ENCODE results near the gene COX6A2. TPM values are rescaled to one million over a fixed set of nuclear protein-coding genes. Genes with fewer than 3 reads are reported as not detected.
"Not testable (repeated sequence)": the region's sequence is repeated elsewhere in the genome, so short reads cannot be mapped to it uniquely, and the experiment has no call there.

Gene COX6A2
- total RNA-seq, 1 experiment from 2014 or later: not detected

- no peak overlapping the region for H2AFZ ChIP-seq (ENCODE audit: low read length)
- H3K9me2 ChIP-seq (replicated peaks; ENCODE audit: insufficient read depth, low read length): no peaks in the 10 kb centered on the region
- no peak overlapping the region for H3K4me3 ChIP-seq (ENCODE audit: low read length)
- peaks cover 12% of the 10 kb centered on the region; the same call in 1 of the 2 replicates for H4K20me1 ChIP-seq (ENCODE audit: insufficient read depth, low read depth, low read length)
- no peak overlapping the region for H3K9ac ChIP-seq (ENCODE audit: low read length)
- H3K4me2 ChIP-seq (ENCODE audit: low read depth, low read length, poor library complexity, severe bottlenecking): no peak overlapping the region
- no peaks in the 10 kb centered on the region for H3K9me3 ChIP-seq (ENCODE audit: low read length)
- no peak for DNase-seq
- no peaks in the 10 kb centered on the region for H3K36me3 ChIP-seq (ENCODE audit: insufficient read depth, low read length)
- no peaks in the 10 kb centered on the region for H3K79me2 ChIP-seq (ENCODE audit: low read length)
- no peaks in the 10 kb centered on the region for H3K4me1 ChIP-seq (ENCODE audit: low read length)
- H3K27ac ChIP-seq (ENCODE audit: low read length): no peak overlapping the region
- no peaks in the 10 kb centered on the region for H3K27me3 ChIP-seq (ENCODE audit: low read length)
These were observed 23.0 kb upstream of the COX6A2 start for GRCh38 chr16:31451201-31451600.

DNA sequence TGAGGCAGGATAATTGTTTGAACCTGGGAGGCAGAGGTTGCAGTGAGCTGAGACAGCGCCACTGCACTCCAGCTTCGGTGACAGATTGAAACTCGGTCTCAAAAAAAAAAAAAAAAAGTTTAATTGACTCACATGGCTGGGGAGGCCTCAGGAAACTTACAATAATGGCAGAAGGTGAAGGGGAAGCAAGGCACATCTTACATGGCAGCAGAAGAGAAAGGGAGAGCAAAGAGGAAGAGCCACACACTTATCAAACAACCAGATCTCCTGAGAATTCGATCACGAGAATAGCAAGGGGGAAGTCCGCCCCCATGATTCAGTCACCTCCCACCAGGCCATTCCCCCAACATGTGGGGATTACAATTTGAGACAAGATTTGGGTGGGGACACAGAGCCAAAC is 17.8 kb upstream of the COX6A2 start:
- not testable (repeated sequence) for H3K4me3 ChIP-seq (ENCODE audit: low read length); DNase-seq; H4K20me1 ChIP-seq (ENCODE audit: insufficient read depth, low read depth, low read length); H3K79me2 ChIP-seq (ENCODE audit: low read length); H3K9ac ChIP-seq (ENCODE audit: low read length); H3K27me3 ChIP-seq (ENCODE audit: low read length); H3K36me3 ChIP-seq (ENCODE audit: insufficient read depth, low read length); H2AFZ ChIP-seq (ENCODE audit: low read length); H3K4me1 ChIP-seq (ENCODE audit: low read length); H3K27ac ChIP-seq (ENCODE audit: low read length); H3K9me2 ChIP-seq (replicated peaks; ENCODE audit: insufficient read depth, low read length); H3K9me3 ChIP-seq (ENCODE audit: low read length); H3K4me2 ChIP-seq (ENCODE audit: low read depth, low read length, poor library complexity, severe bottlenecking)

- no peak overlapping the region for H3K9ac ChIP-seq (ENCODE audit: low read length)
- H3K4me2 ChIP-seq (ENCODE audit: low read depth, low read length, poor library complexity, severe bottlenecking): no peak overlapping the region
These were observed 13.8 kb upstream of the COX6A2 start for GRCh38 chr16:31441956-31442355.

DNA sequence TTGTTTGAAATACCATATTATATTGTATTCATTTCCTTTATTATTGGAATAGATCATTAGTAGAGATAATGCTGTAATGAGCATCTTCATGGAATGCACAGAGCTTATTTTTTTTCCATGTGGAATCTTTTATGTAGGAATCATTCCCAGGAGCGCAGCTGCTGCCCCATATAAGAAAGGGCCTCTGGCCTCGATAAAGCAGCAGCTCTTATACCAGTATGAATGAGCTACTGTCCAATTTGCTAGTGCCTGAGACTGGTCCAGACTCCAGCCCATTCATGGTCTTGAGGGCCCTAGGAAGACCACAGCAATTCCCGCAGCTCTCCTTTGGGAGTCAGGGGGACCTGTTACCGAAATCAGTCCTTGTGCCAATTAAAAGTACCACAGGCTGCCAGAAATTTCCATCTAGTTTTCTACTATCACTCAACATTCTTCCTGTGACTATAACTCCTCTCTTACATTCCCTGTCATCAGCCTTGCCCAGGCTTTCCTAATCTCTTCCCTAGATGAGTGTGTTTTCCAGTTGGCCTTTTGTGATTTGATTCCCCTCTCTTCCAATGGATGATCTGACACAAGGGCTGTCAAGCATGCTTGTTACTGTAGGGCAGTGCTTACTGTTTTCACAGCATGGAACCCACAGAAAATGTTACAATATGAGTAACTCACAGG is 12.5 kb upstream of the COX6A2 start:
- Histone ChIP-seq H3K27ac (ENCODE audit: low read length) (no peak overlapping the region), H3K9ac (ENCODE audit: low read length) (no peak overlapping the region), H3K9me2 (replicated peaks; ENCODE audit: insufficient read depth, low read length) (no peaks in the 10 kb centered on the region), H3K4me3 (ENCODE audit: low read length) (no peak overlapping the region), H3K4me2 (ENCODE audit: low read depth, low read length, poor library complexity, severe bottlenecking) (no peak overlapping the region), H3K4me1 (ENCODE audit: low read length) (peaks cover 29% of the 10 kb centered on the region), H4K20me1 (ENCODE audit: insufficient read depth, low read depth, low read length) (no peaks in the 10 kb centered on the region), H3K36me3 (ENCODE audit: insufficient read depth, low read length) (no peaks in the 10 kb centered on the region), H3K27me3 (ENCODE audit: low read length) (no peaks in the 10 kb centered on the region), H3K79me2 (ENCODE audit: low read length) (no peaks in the 10 kb centered on the region), H2AFZ (ENCODE audit: low read length) (no peak overlapping the region), H3K9me3 (ENCODE audit: low read length) (no peaks in the 10 kb centered on the region)
- DNase-seq: no peak

More at GRCh38 chr16:31441956-31442355, 13.8 kb upstream of the COX6A2 start:
- Histone ChIP-seq H3K36me3 (ENCODE audit: insufficient read depth, low read length) (no peaks in the 10 kb centered on the region), H3K9me3 (ENCODE audit: low read length) (no peaks in the 10 kb centered on the region), H3K79me2 (ENCODE audit: low read length) (no peaks in the 10 kb centered on the region), H2AFZ (ENCODE audit: low read length) (no peak overlapping the region), H3K4me3 (ENCODE audit: low read length) (no peak overlapping the region), H3K4me1 (ENCODE audit: low read length) (peaks cover 29% of the 10 kb centered on the region), H3K9me2 (replicated peaks; ENCODE audit: insufficient read depth, low read length) (no peaks in the 10 kb centered on the region), H4K20me1 (ENCODE audit: insufficient read depth, low read depth, low read length) (no peaks in the 10 kb centered on the region), H3K27me3 (ENCODE audit: low read length) (no peaks in the 10 kb centered on the region), H3K27ac (ENCODE audit: low read length) (no peak overlapping the region)
- no peak for DNase-seq

DNA sequence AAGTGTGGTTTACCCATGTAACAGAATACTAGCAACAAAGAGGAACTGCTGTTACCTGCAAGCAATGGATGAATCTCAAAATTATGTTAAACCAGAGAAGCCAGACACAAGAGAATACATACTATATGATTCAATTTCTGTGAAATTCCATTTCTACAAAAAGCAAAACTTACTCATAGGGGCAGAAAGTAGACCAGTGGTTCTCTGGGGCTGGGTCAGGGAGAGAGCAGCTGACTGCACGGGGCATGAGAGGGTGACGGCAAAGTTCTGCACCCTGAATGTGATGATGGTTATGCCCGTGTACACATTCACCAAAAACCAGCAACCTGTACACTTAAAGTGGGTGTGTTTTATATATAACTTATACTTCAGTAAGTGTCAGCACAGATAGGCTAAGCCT is 11.4 kb upstream of the COX6A2 start:
- Histone ChIP-seq H3K4me1 (ENCODE audit: low read length) (peaks cover 29% of the 10 kb centered on the region), H3K9me3 (ENCODE audit: low read length) (no peaks in the 10 kb centered on the region), H4K20me1 (ENCODE audit: insufficient read depth, low read depth, low read length) (no peaks in the 10 kb centered on the region), H3K36me3 (ENCODE audit: insufficient read depth, low read length) (no peaks in the 10 kb centered on the region), H3K9ac (ENCODE audit: low read length) (peak overlapping the region; percentile 39), H3K4me3 (ENCODE audit: low read length) (peak overlapping the region; percentile 22; the same call in 1 of the 2 replicates), H3K9me2 (replicated peaks; ENCODE audit: insufficient read depth, low read length) (no peaks in the 10 kb centered on the region), H3K79me2 (ENCODE audit: low read length) (no peaks in the 10 kb centered on the region), H3K27ac (ENCODE audit: low read length) (0 out of 2 replicates have a peak overlapping the region, but pooled peaks have one; percentile 16), H3K4me2 (ENCODE audit: low read depth, low read length, poor library complexity, severe bottlenecking) (peak overlapping the region; percentile 73), H2AFZ (ENCODE audit: low read length) (peak overlapping the region; percentile 44; the same call in 1 of the 2 replicates), H3K27me3 (ENCODE audit: low read length) (no peaks in the 10 kb centered on the region)
- DNase-seq: peak; percentile 45

GRCh38 chr16:31439023-31439422 is 10.9 kb upstream of the COX6A2 start:
- Histone ChIP-seq H3K27ac (ENCODE audit: low read length) (0 out of 2 replicates have a peak overlapping the region, but pooled peaks have one; percentile 16), H3K4me3 (ENCODE audit: low read length) (peak overlapping the region; percentile 22; the same call in 1 of the 2 replicates), H3K4me2 (ENCODE audit: low read depth, low read length, poor library complexity, severe bottlenecking) (peak overlapping the region; percentile 73), H3K9ac (ENCODE audit: low read length) (peak overlapping the region; percentile 39), H3K4me1 (ENCODE audit: low read length) (peaks cover 29% of the 10 kb centered on the region)
- H3K79me2 ChIP-seq (ENCODE audit: low read length); H3K9me2 ChIP-seq (replicated peaks; ENCODE audit: insufficient read depth, low read length); H3K36me3 ChIP-seq (ENCODE audit: insufficient read depth, low read length); H2AFZ ChIP-seq (ENCODE audit: low read length); H4K20me1 ChIP-seq (ENCODE audit: insufficient read depth, low read depth, low read length); H3K9me3 ChIP-seq (ENCODE audit: low read length); H3K27me3 ChIP-seq (ENCODE audit: low read length): not testable (repeated sequence)
- peak; percentile 78 for DNase-seq

DNA sequence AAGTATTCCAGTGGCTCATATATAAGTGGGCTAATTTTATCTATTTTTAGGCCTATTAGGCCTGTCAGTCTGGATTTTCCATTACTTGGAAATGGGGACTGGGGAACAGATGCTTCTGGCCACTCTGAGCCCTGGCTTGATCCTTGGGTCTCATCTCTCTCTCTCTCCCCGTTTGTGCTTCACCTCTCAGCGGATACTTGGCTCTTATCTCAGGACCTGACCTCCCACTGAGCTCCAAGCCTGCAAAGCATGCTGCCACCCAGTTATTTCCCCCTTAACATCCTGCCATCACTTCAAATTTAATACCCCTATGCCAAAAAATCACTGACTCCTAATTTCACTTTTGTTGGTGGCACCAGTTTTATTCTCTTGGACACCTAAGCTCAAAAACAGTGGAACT is 10.3 kb upstream of the COX6A2 start:
- no peak overlapping the region for H3K4me3 ChIP-seq (ENCODE audit: low read length)
- H3K9me3 ChIP-seq (ENCODE audit: low read length): no peaks in the 10 kb centered on the region
- H2AFZ ChIP-seq (ENCODE audit: low read length): no peak overlapping the region

GRCh38 chr16:31436221-31437045 is 8.3 kb upstream of the COX6A2 start:
- Histone ChIP-seq H3K4me1 (ENCODE audit: low read length) (peaks cover 24% of the 10 kb centered on the region), H3K9me3 (ENCODE audit: low read length) (no peaks in the 10 kb centered on the region), H3K79me2 (ENCODE audit: low read length) (no peaks in the 10 kb centered on the region), H3K36me3 (ENCODE audit: insufficient read depth, low read length) (no peaks in the 10 kb centered on the region), H3K9ac (ENCODE audit: low read length) (no peak overlapping the region), H2AFZ (ENCODE audit: low read length) (no peak overlapping the region), H3K27ac (ENCODE audit: low read length) (no peak overlapping the region), H4K20me1 (ENCODE audit: insufficient read depth, low read depth, low read length) (no peaks in the 10 kb centered on the region), H3K27me3 (ENCODE audit: low read length) (no peaks in the 10 kb centered on the region), H3K4me3 (ENCODE audit: low read length) (no peak overlapping the region), H3K9me2 (replicated peaks; ENCODE audit: insufficient read depth, low read length) (no peaks in the 10 kb centered on the region), H3K4me2 (ENCODE audit: low read depth, low read length, poor library complexity, severe bottlenecking) (no peak overlapping the region)
- DNase-seq: peak; percentile 12

More for the DNA sequence above, 10.3 kb upstream of the COX6A2 start:
- no peak for DNase-seq
- no peaks in the 10 kb centered on the region for H4K20me1 ChIP-seq (ENCODE audit: insufficient read depth, low read depth, low read length)
- H3K27ac ChIP-seq (ENCODE audit: low read length): no peak overlapping the region
- no peak overlapping the region for H3K9ac ChIP-seq (ENCODE audit: low read length)
- no peaks in the 10 kb centered on the region for H3K9me2 ChIP-seq (replicated peaks; ENCODE audit: insufficient read depth, low read length)
- H3K36me3 ChIP-seq (ENCODE audit: insufficient read depth, low read length): no peaks in the 10 kb centered on the region
- peaks cover 29% of the 10 kb centered on the region for H3K4me1 ChIP-seq (ENCODE audit: low read length)
- peak overlapping the region; percentile 73 for H3K4me2 ChIP-seq (ENCODE audit: low read depth, low read length, poor library complexity, severe bottlenecking)
- H3K79me2 ChIP-seq (ENCODE audit: low read length): no peaks in the 10 kb centered on the region
- no peaks in the 10 kb centered on the region for H3K27me3 ChIP-seq (ENCODE audit: low read length)
